Spleen (tissue), 7 donors: Measurements from ENCODE around the gene P4HB.

ENCODE experiments used
- POLR2A ChIP-seq, 3 donors: fragments of 450-650 bp; IDR thresholded peaks; one replicate each; pipeline ENCODE4 v1.5.1; 2017; ENCODE audit warnings: antibody characterized with exemption in 3 of 3, mild to moderate bottlenecking in 1 of 3
- POLR2AphosphoS5 ChIP-seq, 3 donors: sonication (generic); formaldehyde crosslinking; IDR thresholded peaks; one replicate each; pipeline ENCODE4 v1.5.1; 2017; ENCODE audit warnings: antibody characterized with exemption in 3 of 3
- TF ChIP-seq, protein P1 (sequence below), 11 experiments: fragments of 200-600 bp in 7 of 11; fragments of 450-650 bp in 4 of 11; sonication (generic) in 4 of 11; IDR thresholded peaks in 8 of 11; conservative IDR thresholded peaks in 3 of 11; 1 replicate in 7 of 11; 2 replicates in 4 of 11; pipeline versions ENCODE4 v1.4.0 to v1.8.0; 2016 to 2021; ENCODE audit warnings: antibody characterized with exemption in 11 of 11, inconsistent platforms in 4 of 11, mild to moderate bottlenecking in 1 of 11
- donor health status: DM: no; HTN: no; CAD: no; lungs with moderate emphysema.
- donor health status: DM: no; HTN: no; CAD: no.
- donor health status: DM: no; HTN: no; CAD: no.

DNA sequence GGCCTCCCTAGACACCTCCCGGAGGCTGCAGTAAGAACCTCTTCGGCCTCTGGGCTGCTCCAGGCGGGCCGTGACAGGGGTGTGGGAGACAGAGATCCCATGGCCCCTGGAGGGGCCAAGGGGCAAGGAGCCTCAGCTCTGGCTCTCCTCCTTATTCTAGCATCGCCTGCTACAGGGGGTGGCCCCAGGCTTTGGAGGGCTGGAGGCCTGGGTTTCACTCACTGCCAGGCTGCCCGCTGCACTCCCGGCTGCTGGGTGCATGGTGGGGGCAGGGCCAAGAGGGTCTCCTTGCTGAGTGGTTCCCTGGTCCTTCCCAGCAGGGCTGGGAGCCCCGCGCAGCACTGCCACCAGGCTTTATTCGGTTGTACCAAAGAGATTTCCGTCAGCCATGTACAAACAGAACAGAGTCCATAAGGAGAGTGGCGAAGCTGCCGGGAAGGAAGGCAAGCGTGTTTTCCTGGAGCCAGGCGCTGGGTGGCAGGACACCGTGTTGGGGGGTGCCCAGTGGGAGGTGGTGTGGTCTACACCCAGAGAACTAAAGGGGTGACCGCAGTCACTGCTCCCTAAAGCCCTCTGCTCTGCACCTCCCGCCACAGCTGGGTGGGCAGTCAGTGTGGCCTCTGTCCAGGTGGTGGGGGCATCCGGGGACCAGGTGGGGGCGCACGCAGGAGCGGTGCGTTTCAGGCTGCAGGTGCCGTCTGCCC, 43.7 kb upstream of the P4HB start:
- TF ChIP-seq POLR2A (IDR thresholded peaks at IDR 0.05): no peak
- TF ChIP-seq, protein P1, sequence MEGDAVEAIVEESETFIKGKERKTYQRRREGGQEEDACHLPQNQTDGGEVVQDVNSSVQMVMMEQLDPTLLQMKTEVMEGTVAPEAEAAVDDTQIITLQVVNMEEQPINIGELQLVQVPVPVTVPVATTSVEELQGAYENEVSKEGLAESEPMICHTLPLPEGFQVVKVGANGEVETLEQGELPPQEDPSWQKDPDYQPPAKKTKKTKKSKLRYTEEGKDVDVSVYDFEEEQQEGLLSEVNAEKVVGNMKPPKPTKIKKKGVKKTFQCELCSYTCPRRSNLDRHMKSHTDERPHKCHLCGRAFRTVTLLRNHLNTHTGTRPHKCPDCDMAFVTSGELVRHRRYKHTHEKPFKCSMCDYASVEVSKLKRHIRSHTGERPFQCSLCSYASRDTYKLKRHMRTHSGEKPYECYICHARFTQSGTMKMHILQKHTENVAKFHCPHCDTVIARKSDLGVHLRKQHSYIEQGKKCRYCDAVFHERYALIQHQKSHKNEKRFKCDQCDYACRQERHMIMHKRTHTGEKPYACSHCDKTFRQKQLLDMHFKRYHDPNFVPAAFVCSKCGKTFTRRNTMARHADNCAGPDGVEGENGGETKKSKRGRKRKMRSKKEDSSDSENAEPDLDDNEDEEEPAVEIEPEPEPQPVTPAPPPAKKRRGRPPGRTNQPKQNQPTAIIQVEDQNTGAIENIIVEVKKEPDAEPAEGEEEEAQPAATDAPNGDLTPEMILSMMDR (IDR thresholded peaks at IDR 0.05 in 8 of 11, conservative IDR thresholded peaks at IDR 0.05 in 3 of 11): no peak
- no peak for TF ChIP-seq POLR2AphosphoS5 (IDR thresholded peaks at IDR 0.05)
